Measurements from ENCODE around the gene TRIM66. TPM values are rescaled to one million over a fixed set of nuclear protein-coding genes. Genes with fewer than 3 reads are reported as not detected.

The TRIM66 gene
- total RNA-seq, 1 experiment from 2014 or later: 2.1 TPM

DNA sequence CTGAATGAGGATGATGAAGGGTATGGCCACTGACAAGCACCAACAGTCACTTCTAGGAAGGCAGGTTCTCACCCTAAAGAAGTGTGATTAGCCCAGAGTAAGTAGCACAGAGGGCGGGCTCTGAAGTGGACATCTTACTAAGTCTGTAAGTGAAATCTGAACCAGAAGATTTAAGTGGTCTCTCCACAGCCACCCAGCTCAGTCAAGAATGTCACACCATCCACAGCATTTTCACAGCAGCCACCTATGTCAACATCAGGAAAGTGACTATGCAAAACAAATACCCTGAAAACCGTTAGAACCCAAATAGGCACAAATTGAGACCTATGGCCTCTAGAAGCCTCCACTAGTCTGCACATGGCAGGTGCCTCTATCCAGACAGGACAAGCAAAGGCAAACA is 65.4 kb downstream of the TRIM66 start:
- DNase-seq: no peak
- H4K5ac ChIP-seq (ENCODE audit: insufficient read length, low read depth, low read length): no peak overlapping the region
- no peak overlapping the region for H2AFZ ChIP-seq (ENCODE audit: low read length)
- no peak overlapping the region for H3K27ac ChIP-seq (ENCODE audit: insufficient read length, low read depth, low read length)
- H2BK5ac ChIP-seq (ENCODE audit: insufficient read length, low read length): no peak overlapping the region
- no peak overlapping the region for H4K91ac ChIP-seq (ENCODE audit: insufficient read length, low read depth, low read length)
- no peak overlapping the region for H3K4ac ChIP-seq (ENCODE audit: low read depth, low read length)
- no peak overlapping the region for H3K56ac ChIP-seq (ENCODE audit: insufficient read length, low read depth, low read length)
- H2BK15ac ChIP-seq (ENCODE audit: low read depth, low read length): no peak overlapping the region
- no peaks in the 10 kb centered on the region for H3K79me1 ChIP-seq (ENCODE audit: insufficient read depth, low read depth, low read length, poor library complexity, severe bottlenecking)
- no peak overlapping the region for H3K18ac ChIP-seq (ENCODE audit: insufficient read length, low read depth, low read length)
- Mint-ChIP-seq H3K27ac (no peak overlapping the region), H3K4me3 (no peak overlapping the region), H3K36me3 (ENCODE audit: insufficient read depth in 1 of 3, low read depth in 3 of 3) (peaks cover 0 to 3% (median 0%) of the 10 kb centered on the region in 3 experiments; a peak in 2 of 7 replicates), H3K27me3 (ENCODE audit: low read depth) (peaks cover 4% of the 10 kb centered on the region), H3K9me3 (no peaks in the 10 kb centered on the region), H3K4me1 (peaks cover 13 to 16% of the 10 kb centered on the region in 2 experiments)
- no peaks in the 10 kb centered on the region for H3K4me1 ChIP-seq (ENCODE audit: insufficient read depth, low read length)
- H4K20me1 ChIP-seq (ENCODE audit: control insufficient read depth, insufficient read depth, insufficient read length): no peaks in the 10 kb centered on the region
- H3K9ac ChIP-seq (ENCODE audit: extremely low read depth, insufficient read length, low read length): no peak overlapping the region
- TF ChIP-seq, protein P1, sequence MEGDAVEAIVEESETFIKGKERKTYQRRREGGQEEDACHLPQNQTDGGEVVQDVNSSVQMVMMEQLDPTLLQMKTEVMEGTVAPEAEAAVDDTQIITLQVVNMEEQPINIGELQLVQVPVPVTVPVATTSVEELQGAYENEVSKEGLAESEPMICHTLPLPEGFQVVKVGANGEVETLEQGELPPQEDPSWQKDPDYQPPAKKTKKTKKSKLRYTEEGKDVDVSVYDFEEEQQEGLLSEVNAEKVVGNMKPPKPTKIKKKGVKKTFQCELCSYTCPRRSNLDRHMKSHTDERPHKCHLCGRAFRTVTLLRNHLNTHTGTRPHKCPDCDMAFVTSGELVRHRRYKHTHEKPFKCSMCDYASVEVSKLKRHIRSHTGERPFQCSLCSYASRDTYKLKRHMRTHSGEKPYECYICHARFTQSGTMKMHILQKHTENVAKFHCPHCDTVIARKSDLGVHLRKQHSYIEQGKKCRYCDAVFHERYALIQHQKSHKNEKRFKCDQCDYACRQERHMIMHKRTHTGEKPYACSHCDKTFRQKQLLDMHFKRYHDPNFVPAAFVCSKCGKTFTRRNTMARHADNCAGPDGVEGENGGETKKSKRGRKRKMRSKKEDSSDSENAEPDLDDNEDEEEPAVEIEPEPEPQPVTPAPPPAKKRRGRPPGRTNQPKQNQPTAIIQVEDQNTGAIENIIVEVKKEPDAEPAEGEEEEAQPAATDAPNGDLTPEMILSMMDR (conservative IDR thresholded peaks at IDR 0.05): no peak
- H3K23me2 ChIP-seq (ENCODE audit: insufficient read length, low read depth, low read length, poor library complexity, severe bottlenecking): no peaks in the 10 kb centered on the region
- H3K79me2 ChIP-seq (ENCODE audit: insufficient read depth, low read length): no peaks in the 10 kb centered on the region
- no peaks in the 10 kb centered on the region for H3K9me3 ChIP-seq (ENCODE audit: control insufficient read depth, low read depth, low read length)
- H2BK120ac ChIP-seq (ENCODE audit: low read depth, low read length, poor library complexity, severe bottlenecking): no peak overlapping the region
- H2BK20ac ChIP-seq (ENCODE audit: low read depth, low read length, poor library complexity, severe bottlenecking): no peak overlapping the region
- no peak overlapping the region for H3K4me2 ChIP-seq (ENCODE audit: insufficient read depth, insufficient read length, low read length)
- no peak overlapping the region for H2BK12ac ChIP-seq (ENCODE audit: insufficient read length, low read depth, low read length)
- no peak overlapping the region for H3K23ac ChIP-seq (ENCODE audit: insufficient read length, low read depth, low read length)
- no peak overlapping the region for H4K8ac ChIP-seq (replicated peaks; ENCODE audit: insufficient read length, low read depth, low read length)
- H2AK5ac ChIP-seq (ENCODE audit: insufficient read length, low read length): no peak overlapping the region
- H3T11ph ChIP-seq (ENCODE audit: low read length): no peak overlapping the region
- no peak overlapping the region for H3K14ac ChIP-seq (ENCODE audit: insufficient read depth, low read length)
- WGBS (ENCODE audit: extremely low coverage, insufficient read length, low lambda C conversion rate): no CpG with 5 or more reads among the region's 2 CpGs
- no peaks in the 10 kb centered on the region for H3K27me3 ChIP-seq (ENCODE audit: insufficient read depth, low read length)
